Breast epithelium (tissue), 3 donors: ENCODE results near the gene GYS1.

ENCODE experiments used
- CTCF ChIP-seq, 3 donors: fragments of 450-650 bp; IDR thresholded peaks; one replicate each; pipeline ENCODE4 v1.5.1; 2016 to 2017; ENCODE audit warnings: antibody characterized with exemption in 3 of 3, mild to moderate bottlenecking in 3 of 3, moderate library complexity in 3 of 3
- POLR2A ChIP-seq: fragments of 450-650 bp; IDR thresholded peaks from one replicate; pipeline ENCODE4 v1.6.1; 2016; ENCODE audit warnings: antibody characterized with exemption, mild to moderate bottlenecking, moderate library complexity
- POLR2AphosphoS5 ChIP-seq, 3 donors: sonication (generic); formaldehyde crosslinking; IDR thresholded peaks; one replicate each; pipeline ENCODE4 v1.6.1; 2017; ENCODE audit warnings: antibody characterized with exemption in 3 of 3

GRCh38 chr19:48918801-48919247 is 74.3 kb downstream of the GYS1 start:
- TF ChIP-seq CTCF (IDR thresholded peaks at IDR 0.05) (no peak), POLR2AphosphoS5 (IDR thresholded peaks at IDR 0.05) (no peak), POLR2A (no peak)
